Esophagus squamous epithelium (tissue), 5 donors: ENCODE data around the gene LIF. TPM values are rescaled to one million over a fixed set of nuclear protein-coding genes. Genes with fewer than 3 reads are reported as not detected.

Experiments
- DNase-seq: peaks from one replicate; lab custom pipeline; 2025; lab: John Stamatoyannopoulos, UW
- H3K27ac ChIP-seq, 4 donors: fragments of 200-600 bp; sonication (generic); one replicate each; pipeline ENCODE4 v1.5.1; 2016 to 2019; ENCODE audit warnings: mild to moderate bottlenecking in 1 of 4
- H3K27me3 ChIP-seq, 4 donors: fragments of 200-600 bp; sonication (generic); 1 replicate in 3 of 4; 2 replicates in 1 of 4; pipeline versions ENCODE4 v1.5.1 to v1.6.0; 2017 to 2021; ENCODE audit warnings: antibody characterized with exemption in 1 of 4
- H3K36me3 ChIP-seq, 3 donors: fragments of 200-600 bp; sonication (generic); one replicate each; pipeline ENCODE4 v1.5.1; 2016 to 2019
- H3K4me1 ChIP-seq, 3 donors: fragments of 200-600 bp; sonication (generic); one replicate each; pipeline ENCODE4 v1.5.1; 2017 to 2019
- H3K4me3 ChIP-seq, 4 donors: fragments of 200-600 bp; sonication (generic); 1 replicate in 3 of 4; 2 replicates in 1 of 4; pipeline ENCODE4 v1.5.1; 2016 to 2019; ENCODE audit warnings: mild to moderate bottlenecking in 2 of 4, moderate library complexity in 1 of 4
- H3K9me3 ChIP-seq, 3 donors: fragments of 200-600 bp; sonication (generic); one replicate each; pipeline ENCODE4 v1.5.1; 2016 to 2019
- POLR2A ChIP-seq, 4 donors: fragments of 450-650 bp; IDR thresholded peaks; one replicate each; pipeline ENCODE4 v1.6.1; 2017; ENCODE audit warnings: antibody characterized with exemption in 4 of 4, mild to moderate bottlenecking in 4 of 4, moderate library complexity in 3 of 4
- WGBS, 2 donors: methylation state at CpG; one replicate each; pipeline ENCODE4 v1.1.5; 2018; 5-methylcytosine and 5-hydroxymethylcytosine counted together
- intact Hi-C: fragments of 100-400 bp; cut with DNase I; formaldehyde crosslinking; loops from one replicate; pipeline ENCODE4 v1.15.0; 2022
- total RNA-seq, 4 donors: library from RNA; depleted of rRNA; stranded (reverse); fragments of >200 nt; gene quantifications; one replicate each; pipeline ENCODE4 v1.1.0, GENCODE V29; 2016
- TF ChIP-seq, protein P1 (sequence below), 6 experiments: fragments of 450-650 bp in 4 of 6; fragments of 200-600 bp in 2 of 6; sonication (generic) in 2 of 6; IDR thresholded peaks; one replicate each; pipeline ENCODE4 v1.5.1; 2016 to 2019; ENCODE audit warnings: antibody characterized with exemption in 6 of 6, mild to moderate bottlenecking in 4 of 6, moderate library complexity in 4 of 6
- donor health status: DM: yes; HTN: yes; CAD: no.

LIF gene
- total RNA-seq, 4 donors from 2014 or later, result 0.08 to 0.76 (median 0.10) TPM

DNA sequence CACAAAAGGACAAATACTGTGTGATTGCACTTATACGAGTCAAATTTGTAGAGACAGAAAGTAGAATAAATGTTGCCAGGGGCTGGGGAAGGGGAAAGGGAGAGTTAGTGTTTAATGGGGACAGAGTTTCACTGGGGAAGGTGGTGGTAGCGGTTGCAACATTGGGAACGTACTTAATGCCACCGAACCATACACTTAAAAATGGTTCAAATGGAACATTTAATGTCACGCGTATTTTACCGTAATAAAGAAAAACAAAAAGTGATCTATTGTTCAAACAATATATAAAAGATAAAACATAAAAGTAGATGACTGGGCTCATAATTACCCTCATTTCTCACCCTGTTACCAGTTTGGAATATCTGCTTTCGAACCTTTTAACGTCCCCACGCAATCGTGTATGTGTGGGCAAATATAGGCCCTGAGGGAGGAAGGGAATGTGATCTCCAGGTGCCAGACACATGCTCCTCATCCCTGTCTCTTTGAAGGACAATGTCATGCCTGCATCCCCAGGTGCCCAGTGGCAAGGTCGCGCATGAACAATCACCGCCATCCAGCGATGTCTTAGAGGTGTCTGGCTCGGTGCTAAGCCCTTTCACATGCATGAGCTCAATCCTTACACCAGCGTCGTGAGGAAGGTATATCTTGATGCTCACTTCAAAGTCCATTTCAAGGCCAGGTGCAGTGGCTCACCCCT is 35.3 kb downstream of the LIF start:
- intact Hi-C loops, result no loop called here
- Histone ChIP-seq H3K4me3 (no peak overlapping the region), H3K36me3 (no peaks in the 10 kb centered on the region), H3K27ac (peak overlapping the region in 2 of 4 donors; percentile 62 to 81), H3K4me1 (peaks cover 14 to 71% (median 39%) of the 10 kb centered on the region in 3 donors), H3K27me3 (peaks cover 0 to 14% (median 0%) of the 10 kb centered on the region in 4 donors), H3K9me3 (no peaks in the 10 kb centered on the region)
- WGBS, 2 donors, result 87 to 90% methylated on average over 18 of the region's 18 CpGs
- DNase-seq, result no peak
- TF ChIP-seq, protein P1, sequence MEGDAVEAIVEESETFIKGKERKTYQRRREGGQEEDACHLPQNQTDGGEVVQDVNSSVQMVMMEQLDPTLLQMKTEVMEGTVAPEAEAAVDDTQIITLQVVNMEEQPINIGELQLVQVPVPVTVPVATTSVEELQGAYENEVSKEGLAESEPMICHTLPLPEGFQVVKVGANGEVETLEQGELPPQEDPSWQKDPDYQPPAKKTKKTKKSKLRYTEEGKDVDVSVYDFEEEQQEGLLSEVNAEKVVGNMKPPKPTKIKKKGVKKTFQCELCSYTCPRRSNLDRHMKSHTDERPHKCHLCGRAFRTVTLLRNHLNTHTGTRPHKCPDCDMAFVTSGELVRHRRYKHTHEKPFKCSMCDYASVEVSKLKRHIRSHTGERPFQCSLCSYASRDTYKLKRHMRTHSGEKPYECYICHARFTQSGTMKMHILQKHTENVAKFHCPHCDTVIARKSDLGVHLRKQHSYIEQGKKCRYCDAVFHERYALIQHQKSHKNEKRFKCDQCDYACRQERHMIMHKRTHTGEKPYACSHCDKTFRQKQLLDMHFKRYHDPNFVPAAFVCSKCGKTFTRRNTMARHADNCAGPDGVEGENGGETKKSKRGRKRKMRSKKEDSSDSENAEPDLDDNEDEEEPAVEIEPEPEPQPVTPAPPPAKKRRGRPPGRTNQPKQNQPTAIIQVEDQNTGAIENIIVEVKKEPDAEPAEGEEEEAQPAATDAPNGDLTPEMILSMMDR (IDR thresholded peaks at IDR 0.05), result no peak
- no peak for TF ChIP-seq POLR2A (IDR thresholded peaks at IDR 0.05)

DNA sequence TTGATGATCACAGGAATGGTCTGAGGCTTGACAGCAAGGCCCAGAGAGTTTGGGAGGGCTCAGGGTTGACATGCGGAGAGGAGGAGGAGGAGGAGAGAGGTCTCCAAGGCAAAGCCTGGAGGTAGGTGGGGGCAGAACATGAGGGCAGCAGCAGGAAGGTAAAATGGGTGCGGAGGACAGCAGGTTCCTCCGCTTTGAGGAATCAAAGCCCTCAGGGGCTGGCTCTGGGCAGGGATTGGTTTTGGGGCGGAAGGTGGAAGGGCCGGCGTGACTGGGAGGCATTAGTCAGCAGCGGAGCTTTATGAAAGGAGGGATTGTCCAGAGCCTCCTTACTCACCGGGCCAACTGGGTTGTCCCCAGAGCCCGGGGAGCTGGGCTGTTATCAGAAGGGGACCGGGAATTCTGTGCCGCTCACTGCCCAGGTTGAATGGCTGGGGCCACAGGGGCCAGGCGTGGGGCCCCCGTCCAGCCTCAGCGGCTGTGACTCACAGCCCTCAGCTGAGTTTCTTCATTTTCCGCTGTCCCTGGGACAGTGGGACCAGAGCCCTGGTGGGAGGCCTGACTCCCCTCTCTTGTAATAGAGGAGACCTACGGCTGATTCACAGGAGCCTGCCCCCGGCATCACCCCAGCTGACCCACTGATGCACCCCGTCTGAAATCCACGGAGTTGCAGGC is 36.2 kb downstream of the LIF start:
- peaks cover 0 to 15% (median 0%) of the 10 kb centered on the region in 4 donors for H3K27me3 ChIP-seq
- peaks cover 15 to 80% (median 47%) of the 10 kb centered on the region in 3 donors for H3K4me1 ChIP-seq
- H3K4me3 ChIP-seq, result no peak overlapping the region
- peak overlapping the region in 2 of 4 donors; percentile 62 to 75 for H3K27ac ChIP-seq
- no peak for TF ChIP-seq POLR2A (IDR thresholded peaks at IDR 0.05)
- TF ChIP-seq, protein P1 (IDR thresholded peaks at IDR 0.05), result no peak
- H3K36me3 ChIP-seq, result no peaks in the 10 kb centered on the region
- no peaks in the 10 kb centered on the region for H3K9me3 ChIP-seq
- no peak for DNase-seq
- WGBS, 2 donors, result 68 to 69% methylated on average over 14 to 15 of the region's 19 CpGs
- intact Hi-C loops, result no loop called here

- H3K4me1 ChIP-seq, result peaks cover 18 to 87% (median 54%) of the 10 kb centered on the region in 3 donors
These were observed 36.9 kb downstream of the LIF start for GRCh38 chr22:30209642-30210041.

GRCh38 chr22:30208631-30209603 is 37.6 kb downstream of the LIF start:
- Histone ChIP-seq H3K4me1 (peaks cover 18 to 94% (median 61%) of the 10 kb centered on the region in 3 donors), H3K4me3 (no peak overlapping the region), H3K36me3 (no peaks in the 10 kb centered on the region), H3K27me3 (peaks cover 0 to 10% (median 0%) of the 10 kb centered on the region in 4 donors), H3K9me3 (no peaks in the 10 kb centered on the region), H3K27ac (peak overlapping the region; percentile 16 to 79 (median 68))
- WGBS, 2 donors, result 65 to 70% methylated on average over 23 to 24 of the region's 26 CpGs
- DNase-seq, result no peak
- TF ChIP-seq, protein P1 (IDR thresholded peaks at IDR 0.05), result no peak
- no peak for TF ChIP-seq POLR2A (IDR thresholded peaks at IDR 0.05)
- intact Hi-C loops, result no loop called here

More at GRCh38 chr22:30209642-30210041, 36.9 kb downstream of the LIF start:
- H3K4me3 ChIP-seq, result no peak overlapping the region
- H3K9me3 ChIP-seq, result no peaks in the 10 kb centered on the region
- 93 to 96% methylated on average over 6 of the region's 6 CpGs for WGBS, 2 donors
- peak overlapping the region; percentile 16 to 79 (median 68) for H3K27ac ChIP-seq
- H3K27me3 ChIP-seq, result peaks cover 0 to 10% (median 0%) of the 10 kb centered on the region in 4 donors
- TF ChIP-seq POLR2A (IDR thresholded peaks at IDR 0.05), result no peak
- TF ChIP-seq, protein P1 (IDR thresholded peaks at IDR 0.05), result no peak
- no peaks in the 10 kb centered on the region for H3K36me3 ChIP-seq
- intact Hi-C loops, result no loop called here
- no peak for DNase-seq
